Daoy (cell line): Measurements from ENCODE around the gene CALD1. TPM values are rescaled to one million over a fixed set of nuclear protein-coding genes. Genes with fewer than 3 reads are reported as not detected.

Experiments used
- DNase-seq: peaks from one replicate; pipeline ENCODE4 v3.0.0-alpha.2; 2015; ENCODE audit warnings: low read depth
- total RNA-seq: library from RNA; depleted of rRNA; stranded (reverse); fragments of >200 nt; shearing (Covaris generic); gene quantifications from 2 replicates; pipeline ENCODE4 v1.2.3, GENCODE V29; 2014; rRNA removed

Gene CALD1
- total RNA-seq, result 284 and 285 TPM in 2 replicates

- DNase-seq, result peak; percentile 100
Observed at GRCh38 chr7:134778941-134779740, at the start of gene CALD1. TSS of gene CALD1 (plus strand) at chr7:134779634. CDS start at chr7:134867734, 88,100 bp downstream.

GRCh38 chr7:134729895-134730294, 49.5 kb upstream of the CALD1 start:
- DNase-seq, result no peak

- no peak for DNase-seq
Observed at GRCh38 chr7:134730411-134730829, 49.0 kb upstream of the CALD1 start.

GRCh38 chr7:134731616-134732015, 47.8 kb upstream of the CALD1 start:
- DNase-seq, result no peak

- no peak for DNase-seq
Observed at GRCh38 chr7:134732728-134733127, 46.7 kb upstream of the CALD1 start.

- no peak for DNase-seq
Observed at GRCh38 chr7:134736381-134736780, 43.1 kb upstream of the CALD1 start.

GRCh38 chr7:134737566-134738345, 41.7 kb upstream of the CALD1 start:
- DNase-seq, result peak; percentile 97

- no peak for DNase-seq
Observed at GRCh38 chr7:134739362-134739761, 40.1 kb upstream of the CALD1 start.

- DNase-seq, result no peak
Observed at GRCh38 chr7:134740376-134740775, 39.1 kb upstream of the CALD1 start.

GRCh38 chr7:134741907-134742635, 37.4 kb upstream of the CALD1 start:
- peak; percentile 75 for DNase-seq

GRCh38 chr7:134742688-134743350, 36.6 kb upstream of the CALD1 start:
- DNase-seq, result peak; percentile 30

- no peak for DNase-seq
Observed at GRCh38 chr7:134744569-134744968, 34.9 kb upstream of the CALD1 start.

GRCh38 chr7:134747326-134747725, 32.1 kb upstream of the CALD1 start:
- DNase-seq, result no peak

- DNase-seq, result peak; percentile 80
Observed at GRCh38 chr7:134750083-134751062, 29.1 kb upstream of the CALD1 start.

- peak; percentile 72 for DNase-seq
Observed at GRCh38 chr7:134752006-134752760, 27.3 kb upstream of the CALD1 start.

GRCh38 chr7:134755422-134756022, 23.9 kb upstream of the CALD1 start:
- peak; percentile 37 for DNase-seq

GRCh38 chr7:134757938-134758337, 21.5 kb upstream of the CALD1 start:
- no peak for DNase-seq

- DNase-seq, result no peak
Observed at GRCh38 chr7:134758981-134759380, 20.5 kb upstream of the CALD1 start.

- no peak for DNase-seq
Observed at GRCh38 chr7:134761266-134761665, 18.2 kb upstream of the CALD1 start.
